H1 (cell line): ENCODE data around the gene CHMP5. TPM values are rescaled to one million over a fixed set of nuclear protein-coding genes. Genes with fewer than 3 reads are reported as not detected.

Experiments
- CTCF ChIA-PET: fragments of 300-600 bp; sonication (Branson Sonifier 250); formaldehyde crosslinking; loops from one replicate; lab custom pipeline; 2021; ENCODE audit not compliant: partially characterized antibody; lab: Charles Lee
- POLR2A ChIA-PET: fragments of 300-600 bp; sonication (Branson Sonifier 250); formaldehyde crosslinking; loops from one replicate; lab custom pipeline; 2021; ENCODE audit warnings: inconsistent platforms; ENCODE audit not compliant: partially characterized antibody; lab: Charles Lee
- DNase-seq, 2 experiments: peaks; one replicate each; pipeline versions ENCODE4 v3.0.0 to v3.0.0-alpha.2; 2010 to 2022; ENCODE audit warnings: low spot score in 2 of 2, low read depth in 1 of 2, mixed read lengths in 1 of 2
- FAIRE-seq: peaks from 2 replicates; lab custom pipeline; 2011; peaks lifted over from hg19 to GRCh38; lab: Jason Lieb, UNC
- H2AFZ ChIP-seq: 2 replicates; pipeline ENCODE4 v1.8.1; 2012; ENCODE audit warnings: low read length, inconsistent platforms
- H2AK5ac ChIP-seq: 2 replicates; pipeline ENCODE4 v1.6.1; 2013; ENCODE audit warnings: low read depth, low read length
- H2BK120ac ChIP-seq: replicated peaks from 2 replicates; pipeline ENCODE3; 2013; ENCODE audit warnings: low read depth, low read length, inconsistent platforms
- H2BK12ac ChIP-seq: 2 replicates; pipeline ENCODE4 v1.6.1; 2013; ENCODE audit warnings: low read depth, low read length
- H2BK15ac ChIP-seq: 2 replicates; pipeline ENCODE4 v1.6.1; 2013; ENCODE audit warnings: low read length
- H2BK20ac ChIP-seq: 2 replicates; pipeline ENCODE4 v1.6.1; 2013; ENCODE audit warnings: low read length
- H2BK5ac ChIP-seq: 2 replicates; pipeline ENCODE4 v1.6.1; 2013; ENCODE audit warnings: low read depth, low read length
- H3K14ac ChIP-seq: 2 replicates; pipeline ENCODE4 v1.6.1; 2013; ENCODE audit warnings: inconsistent platforms; ENCODE audit not compliant: insufficient read length
- H3K18ac ChIP-seq: 2 replicates; pipeline ENCODE4 v1.6.1; 2013; ENCODE audit warnings: low read length; ENCODE audit errors: extremely low read depth
- H3K23ac ChIP-seq: 2 replicates; pipeline ENCODE4 v1.6.1; 2013; ENCODE audit warnings: inconsistent platforms; ENCODE audit not compliant: insufficient read length
- H3K23me2 ChIP-seq: 2 replicates; pipeline ENCODE4 v1.6.1; 2013; ENCODE audit warnings: low read depth, low read length
- H3K27ac ChIP-seq: 2 replicates; pipeline ENCODE4 v1.6.1; 2011; ENCODE audit warnings: low read depth, low read length, inconsistent platforms
- H3K27me3 ChIP-seq, 4 experiments: replicated peaks in 1 of 4; 1 replicate in 1 of 4; 2 replicates in 3 of 4; pipeline versions ENCODE4 v1.6.1 to v1.8.1; 2011 to 2013; ENCODE audit warnings: low read length in 3 of 4, mild to moderate bottlenecking in 3 of 4, inconsistent platforms in 2 of 4, mixed read lengths in 2 of 4, moderate library complexity in 1 of 4; ENCODE audit not compliant: control insufficient read depth in 3 of 4, insufficient read depth in 3 of 4; ENCODE audit errors: extremely low read depth in 1 of 4
- H3K36me3 ChIP-seq, 4 experiments: 2 replicates each; pipeline versions ENCODE4 v1.6.1 to v1.8.1; 2011 to 2013; ENCODE audit warnings: mild to moderate bottlenecking in 4 of 4, low read length in 3 of 4, moderate library complexity in 2 of 4, control low read depth in 1 of 4, inconsistent platforms in 1 of 4; ENCODE audit not compliant: insufficient read depth in 4 of 4, control insufficient read depth in 2 of 4
- H3K4ac ChIP-seq: replicated peaks from 2 replicates; pipeline ENCODE3; 2013; ENCODE audit warnings: low read length, low read depth, mixed read lengths, inconsistent platforms; ENCODE audit not compliant: insufficient read length
- H3K4me1 ChIP-seq, 4 experiments: replicated peaks in 1 of 4; 1 replicate in 1 of 4; 2 replicates in 3 of 4; pipeline versions ENCODE4 v1.6.1 to v1.8.1; 2011 to 2013; ENCODE audit warnings: low read length in 3 of 4, inconsistent platforms in 2 of 4, mixed read lengths in 1 of 4; ENCODE audit not compliant: insufficient read depth in 4 of 4, control insufficient read depth in 3 of 4
- H3K4me2 ChIP-seq, 2 experiments: 2 replicates each; pipeline versions ENCODE4 v1.6.1 to v1.8.1; 2011 to 2013; ENCODE audit warnings: low read depth in 2 of 2, low read length in 2 of 2, control low read depth in 1 of 2, inconsistent platforms in 1 of 2, mild to moderate bottlenecking in 1 of 2; ENCODE audit not compliant: insufficient read depth in 1 of 2
- H3K4me3 ChIP-seq, 4 experiments: fragments of 200-600, 300-600 bp in 1 of 4; sonication (generic), shearing (Covaris generic), sonication (Bioruptor Twin) in 1 of 4; 2 replicates each; pipeline versions ENCODE4 v1.5.1 to v1.8.1; 2011 to 2016; ENCODE audit warnings: low read length in 4 of 4, low read depth in 3 of 4, control low read depth in 2 of 4, inconsistent platforms in 2 of 4, mild to moderate bottlenecking in 2 of 4, mixed read lengths in 1 of 4, moderate library complexity in 1 of 4; ENCODE audit not compliant: insufficient read depth in 2 of 4; ENCODE audit errors: extremely low read depth in 1 of 4
- H3K56ac ChIP-seq: replicated peaks from 2 replicates; pipeline ENCODE3; 2013; ENCODE audit warnings: low read depth, mild to moderate bottlenecking, mixed read lengths, low read length, inconsistent platforms; ENCODE audit not compliant: insufficient read length
- H3K79me1 ChIP-seq: 2 replicates; pipeline ENCODE4 v1.6.1; 2013; ENCODE audit warnings: low read depth, low read length, control low read depth
- H3K79me2 ChIP-seq, 2 experiments: 2 replicates each; pipeline versions ENCODE4 v1.6.1 to v1.8.1; 2012 to 2013; ENCODE audit warnings: low read length in 2 of 2, mild to moderate bottlenecking in 2 of 2, inconsistent platforms in 1 of 2; ENCODE audit not compliant: insufficient read depth in 2 of 2, control insufficient read depth in 1 of 2
- H3K9ac ChIP-seq, 4 experiments: replicated peaks in 1 of 4; 1 replicate in 1 of 4; 2 replicates in 3 of 4; pipeline versions ENCODE4 v1.6.1 to v1.8.1; 2011 to 2013; ENCODE audit warnings: low read depth in 3 of 4, low read length in 3 of 4, control low read depth in 2 of 4, mild to moderate bottlenecking in 2 of 4, moderate library complexity in 2 of 4, inconsistent platforms in 1 of 4; ENCODE audit errors: extremely low read depth in 1 of 4
- H3K9me3 ChIP-seq, 2 experiments: 2 replicates each; pipeline versions ENCODE4 v1.6.1 to v1.8.1; 2012 to 2013; ENCODE audit warnings: mild to moderate bottlenecking in 2 of 2, moderate library complexity in 2 of 2, control low read depth in 1 of 2, inconsistent platforms in 1 of 2, low read depth in 1 of 2, low read length in 1 of 2, mixed read lengths in 1 of 2; ENCODE audit not compliant: insufficient read depth in 2 of 2
- H4K20me1 ChIP-seq, 2 experiments: replicated peaks in 1 of 2; 2 replicates each; pipeline versions ENCODE3 to v1.8.1; 2011 to 2013; ENCODE audit warnings: inconsistent platforms in 2 of 2, low read length in 2 of 2, mild to moderate bottlenecking in 1 of 2; ENCODE audit not compliant: insufficient read depth in 2 of 2, control insufficient read depth in 1 of 2
- H4K5ac ChIP-seq: 2 replicates; pipeline ENCODE4 v1.6.1; 2013; ENCODE audit warnings: low read length, low read depth, mixed read lengths, inconsistent platforms; ENCODE audit not compliant: insufficient read length
- H4K8ac ChIP-seq: 2 replicates; pipeline ENCODE4 v1.8.0; 2013; ENCODE audit warnings: mild to moderate bottlenecking, moderate library complexity, low read length, inconsistent platforms; ENCODE audit not compliant: insufficient read depth; ENCODE audit errors: extremely low read depth
- H4K91ac ChIP-seq: replicated peaks from 2 replicates; pipeline ENCODE3; 2013; ENCODE audit warnings: low read length, mixed read lengths, inconsistent platforms; ENCODE audit not compliant: insufficient read length
- EGR1 ChIP-seq: IDR thresholded peaks from 2 replicates; pipeline ENCODE4 v1.6.1; 2011; ENCODE audit warnings: low read depth, low read length, borderline replicate concordance
- SP1 ChIP-seq: IDR thresholded peaks from 2 replicates; pipeline ENCODE4 v1.6.1; 2011; ENCODE audit warnings: low read depth, low read length
- WGBS, 2 experiments: shearing (Covaris generic) in 1 of 2; methylation state at CpG; one replicate each; pipeline versions ENCODE4 v1.1.6 to v1.1.7; 2013 to 2015; ENCODE audit warnings: low lambda C conversion rate in 2 of 2, mixed read lengths in 2 of 2, inconsistent platforms in 1 of 2, low coverage in 1 of 2, missing lambda C conversion rate in 1 of 2; ENCODE audit not compliant: insufficient replicate concordance in 2 of 2, insufficient coverage in 1 of 2, insufficient read length in 1 of 2; ENCODE audit errors: extremely low coverage in 1 of 2, missing lambda C conversion rate in 1 of 2; 5-methylcytosine and 5-hydroxymethylcytosine counted together
- polyA plus RNA-seq, 7 experiments: library from polyadenylated mRNA; depleted of rRNA in 3 of 7; stranded (reverse) in 5 of 7; unstranded in 2 of 7; fragments of >200 nt in 5 of 7; fragments of 200-250 nt in 2 of 7; gene quantifications; 1 replicate in 5 of 7; 2 replicates in 1 of 7; 4 replicates in 1 of 7; pipeline versions ENCODE4 v1.2.1 to v1.2.3, GENCODE V29; 2011 to 2013; ENCODE audit warnings: missing spikeins in 2 of 7, mixed read lengths in 2 of 7
- total RNA-seq: library from RNA; stranded (reverse); fragmentation: NEBNext Ultra II Directional; extraction: Animal tissue kit (Norgen Biotek cat#: 25700); gene quantifications from 2 replicates; pipeline ENCODE4 v1.2.1, GENCODE V29; 2021

Gene CHMP5
- total and polyA plus RNA-seq, 2 of the 8 experiments (the other 6 are each of a cell fraction or from before 2014, with no cell fraction given), result 25.0 to 47.3 TPM

DNA sequence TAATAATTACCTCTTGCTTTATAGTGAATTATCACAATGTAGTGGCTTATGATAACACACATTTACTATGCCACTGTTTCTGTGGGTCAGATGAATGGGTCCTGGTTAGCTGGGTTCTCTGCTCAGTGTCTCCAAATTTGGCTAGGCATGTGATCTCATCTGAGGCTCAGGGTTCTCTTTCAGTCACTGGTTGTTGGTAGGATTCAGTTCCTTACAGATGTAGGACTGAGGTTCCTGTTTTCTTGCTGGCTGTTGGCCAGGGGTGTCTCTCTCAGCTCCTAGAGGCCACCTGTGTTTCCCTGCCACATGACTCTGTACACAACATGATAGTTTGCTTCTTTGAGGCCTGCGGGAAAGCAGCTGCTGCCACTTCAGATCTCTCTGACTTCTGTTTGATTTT is 32.6 kb downstream of the CHMP5 start:
- H2BK20ac ChIP-seq, result no peak overlapping the region
- H4K5ac ChIP-seq, result no peak overlapping the region
- no peak overlapping the region for H2AFZ ChIP-seq
- no peak overlapping the region for H4K8ac ChIP-seq
- no peak overlapping the region for H3K14ac ChIP-seq
- ChIA-PET POLR2A (interaction anchor here (0.7 to 1.8 kb wide), 6 partner anchors 10 to 44 kb away, joined by 3 to 5 read pairs (median 4); no protein-coding TSS in a partner anchor), CTCF (interaction anchor here (0.6 to 1.2 kb wide), 3 partner anchors 34 to 155 kb away, joined by 3 read pairs; no protein-coding TSS in a partner anchor)
- no peaks in the 10 kb centered on the region for H3K27me3 ChIP-seq
- DNase-seq, result no peak
- H3K27ac ChIP-seq, result no peak overlapping the region
- no peak overlapping the region for H2BK120ac ChIP-seq
- H3K79me2 ChIP-seq, result peaks cover 0 to 38% of the 10 kb centered on the region in 2 experiments; a peak in 3 of 4 replicates
- no peaks in the 10 kb centered on the region for H4K20me1 ChIP-seq
- no peak overlapping the region for H2BK5ac ChIP-seq
- no peak overlapping the region for H2BK15ac ChIP-seq
- no peak overlapping the region for H4K91ac ChIP-seq
- FAIRE-seq, result no peak
- H3K23me2 ChIP-seq, result no peaks in the 10 kb centered on the region
- H3K4ac ChIP-seq, result no peak overlapping the region
- peaks cover 3% of the 10 kb centered on the region for H3K79me1 ChIP-seq
- H3K56ac ChIP-seq, result no peak overlapping the region
- H3K23ac ChIP-seq, result no peak overlapping the region
- 95% methylated on average over 1 of the region's 1 CpG; no CpG with 5 or more reads in 1 of the 2 experiments for WGBS, 2 experiments
- H3K36me3 ChIP-seq, result peaks cover 4 to 68% (median 43%) of the 10 kb centered on the region in 4 experiments; a peak in 7 of 8 replicates
- no peak overlapping the region for H3K18ac ChIP-seq
- no peak overlapping the region for H2AK5ac ChIP-seq
- H2BK12ac ChIP-seq, result no peak overlapping the region
- H3K4me2 ChIP-seq, result no peak overlapping the region
- no peak overlapping the region for H3K9ac ChIP-seq
- no peak for TF ChIP-seq SP1
- TF ChIP-seq EGR1, result no peak
- no peak overlapping the region for H3K4me3 ChIP-seq
- H3K9me3 ChIP-seq, result no peaks in the 10 kb centered on the region
- H3K4me1 ChIP-seq, result no peaks in the 10 kb centered on the region
